WI38 (cell line): ENCODE results near the gene TMEM91.
"Not testable (repeated sequence)": the region's sequence is repeated elsewhere in the genome, so short reads cannot be mapped to it uniquely, and the experiment has no call there.

ENCODE experiments used
- H3K4me3 ChIP-seq: 2 replicates; pipeline ENCODE4 v1.5.1; 2011; ENCODE audit warnings: low read depth, mild to moderate bottlenecking, control low read depth, low read length
- CTCF ChIP-seq: IDR thresholded peaks from 2 replicates; pipeline ENCODE4 v1.5.1; 2012; ENCODE audit warnings: low read depth, mild to moderate bottlenecking, control low read depth, low read length

The TMEM91 gene

GRCh38 chr19:41363371-41363752 lies 13.0 kb upstream of the TMEM91 start:
- TF ChIP-seq CTCF, result no peak
- peak overlapping the region; percentile 74 for H3K4me3 ChIP-seq

- TF ChIP-seq CTCF, result no peak
- H3K4me3 ChIP-seq, result peak within 1 kb of the TSS; percentile 74
Measured at GRCh38 chr19:41363753-41364523, 12.4 kb upstream of the TMEM91 start, which contains the start of gene B9D2. B9D2 (minus strand) TSS chr19:41364149; CDS start chr19:41363519, 630 bp downstream.

- H3K4me3 ChIP-seq, result peak overlapping the region; percentile 74
- TF ChIP-seq CTCF, result no peak
Measured at GRCh38 chr19:41364524-41365391, 11.6 kb upstream of the TMEM91 start.

GRCh38 chr19:41366089-41366488 lies 10.2 kb upstream of the TMEM91 start:
- TF ChIP-seq CTCF, result no peak
- no peak overlapping the region for H3K4me3 ChIP-seq

- H3K4me3 ChIP-seq, result no peak overlapping the region
- no peak for TF ChIP-seq CTCF
Measured at GRCh38 chr19:41367848-41368301, 8.5 kb upstream of the TMEM91 start.

- TF ChIP-seq CTCF, result no peak
Measured at GRCh38 chr19:41369769-41370168, 6.6 kb upstream of the TMEM91 start.

GRCh38 chr19:41371119-41371518 lies 5.2 kb upstream of the TMEM91 start:
- H3K4me3 ChIP-seq, result not testable (repeated sequence)

More at GRCh38 chr19:41369769-41370168, 6.6 kb upstream of the TMEM91 start:
- H3K4me3 ChIP-seq, result no peak overlapping the region
